ENCODE results near the gene NOD1. TPM values are rescaled to one million over a fixed set of nuclear protein-coding genes. Genes with fewer than 3 reads are reported as not detected.

NOD1 gene
- total RNA-seq, 1 experiment from 2014 or later, result 7.0 TPM

DNA sequence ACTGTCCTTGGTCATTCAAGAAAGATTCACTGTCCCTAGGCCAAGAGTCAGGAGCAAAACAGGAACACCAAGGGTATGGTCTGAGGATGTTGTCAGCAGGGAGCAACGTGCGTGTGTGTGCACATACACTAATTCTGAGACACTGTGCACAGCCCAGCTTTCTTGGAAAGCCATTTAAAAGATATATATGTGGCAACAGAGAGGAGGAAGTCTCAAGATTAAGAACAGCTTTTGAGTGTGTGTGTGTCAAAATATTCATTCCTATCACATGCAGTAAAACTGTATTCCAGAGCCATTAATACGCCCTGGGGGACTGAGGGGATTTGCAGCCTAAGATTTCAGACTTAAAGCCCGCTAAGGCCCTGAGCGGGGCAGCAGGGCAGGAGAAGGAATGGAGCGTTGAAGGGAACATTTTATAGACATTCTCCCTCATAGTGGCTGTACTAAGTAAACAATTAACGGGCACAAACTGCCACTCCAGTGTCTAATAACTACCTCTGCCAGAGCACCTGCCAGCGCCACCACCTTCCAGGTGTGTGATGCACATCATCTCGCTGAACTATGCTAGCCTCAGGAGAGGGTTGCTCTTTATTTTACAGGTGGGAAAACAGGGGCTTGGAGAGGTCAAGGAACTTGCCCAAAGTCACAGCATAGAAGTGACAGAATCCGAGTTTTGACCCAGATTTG, 2.0 kb downstream of the NOD1 start:
- no TSS peak for BruUV-seq (replicated peaks)
- Mint-ChIP-seq H3K27ac (ENCODE audit: unreplicated experiment) (no peak overlapping the region), H3K36me3 (ENCODE audit: insufficient read depth, unreplicated experiment) (no peaks in the 10 kb centered on the region), H3K4me1 (ENCODE audit: low read depth, unreplicated experiment) (peaks cover 15% of the 10 kb centered on the region), H3K27me3 (ENCODE audit: insufficient read depth, unreplicated experiment) (no peaks in the 10 kb centered on the region), H3K9me3 (ENCODE audit: unreplicated experiment) (no peaks in the 10 kb centered on the region), H3K4me3 (ENCODE audit: unreplicated experiment) (peak overlapping the region; percentile 8)
- ChIA-PET POLR2A (no interaction called here), CTCF (no interaction called here)
- Histone ChIP-seq H3K27me3 (replicated peaks; ENCODE audit: control insufficient read depth, insufficient read depth, low read length) (no peaks in the 10 kb centered on the region), H3K4me1 (0 out of 2 replicates have a peak, but pooled peaks cover 10% of the 10 kb centered on the region), H3K9me3 (no peaks in the 10 kb centered on the region), H3K36me3 (ENCODE audit: control insufficient read depth, insufficient read depth, low read length) (no peaks in the 10 kb centered on the region), H3K4me3 (ENCODE audit: low read depth, low read length) (no peak overlapping the region)
- no peak for DNase-seq
- intact Hi-C loops (cut with micrococcal nuclease; ENCODE audit: unreplicated experiment), result loop anchor here (10.0 kb wide), 2 partner anchors 82 to 192 kb away; partner anchors contain the start of gene ZNRF2
- TF ChIP-seq, protein P1, sequence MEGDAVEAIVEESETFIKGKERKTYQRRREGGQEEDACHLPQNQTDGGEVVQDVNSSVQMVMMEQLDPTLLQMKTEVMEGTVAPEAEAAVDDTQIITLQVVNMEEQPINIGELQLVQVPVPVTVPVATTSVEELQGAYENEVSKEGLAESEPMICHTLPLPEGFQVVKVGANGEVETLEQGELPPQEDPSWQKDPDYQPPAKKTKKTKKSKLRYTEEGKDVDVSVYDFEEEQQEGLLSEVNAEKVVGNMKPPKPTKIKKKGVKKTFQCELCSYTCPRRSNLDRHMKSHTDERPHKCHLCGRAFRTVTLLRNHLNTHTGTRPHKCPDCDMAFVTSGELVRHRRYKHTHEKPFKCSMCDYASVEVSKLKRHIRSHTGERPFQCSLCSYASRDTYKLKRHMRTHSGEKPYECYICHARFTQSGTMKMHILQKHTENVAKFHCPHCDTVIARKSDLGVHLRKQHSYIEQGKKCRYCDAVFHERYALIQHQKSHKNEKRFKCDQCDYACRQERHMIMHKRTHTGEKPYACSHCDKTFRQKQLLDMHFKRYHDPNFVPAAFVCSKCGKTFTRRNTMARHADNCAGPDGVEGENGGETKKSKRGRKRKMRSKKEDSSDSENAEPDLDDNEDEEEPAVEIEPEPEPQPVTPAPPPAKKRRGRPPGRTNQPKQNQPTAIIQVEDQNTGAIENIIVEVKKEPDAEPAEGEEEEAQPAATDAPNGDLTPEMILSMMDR (IDR thresholded peaks at IDR 0.05; ENCODE audit: insufficient read depth in 1 of 2, low read depth in 1 of 2, low read length in 1 of 2, severe bottlenecking in 1 of 2, unreplicated experiment in 1 of 2), result no peak

DNA sequence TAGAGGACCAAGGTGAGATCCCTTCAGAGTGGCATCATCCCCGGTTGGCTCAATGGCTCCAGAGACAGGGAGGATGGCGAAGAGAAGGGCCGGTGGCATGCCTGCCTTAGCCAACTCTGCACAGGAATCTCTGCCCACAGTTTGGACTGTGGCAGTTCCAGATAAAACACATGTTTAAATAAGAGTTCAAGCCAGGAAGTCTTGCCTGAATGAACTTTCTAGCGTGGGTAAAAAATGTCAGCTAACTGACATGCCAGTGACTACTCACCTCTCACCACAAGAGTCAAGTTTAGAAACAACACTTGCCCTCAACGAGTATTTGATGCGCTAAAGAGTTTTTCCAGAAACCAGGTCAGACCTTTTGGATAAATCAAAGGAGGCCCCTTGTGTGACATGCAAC, 3.0 kb downstream of the NOD1 start:
- H3K36me3 ChIP-seq (ENCODE audit: control insufficient read depth, insufficient read depth, low read length), result no peaks in the 10 kb centered on the region
- H3K4me1 Mint-ChIP-seq (ENCODE audit: low read depth, unreplicated experiment), result peaks cover 15% of the 10 kb centered on the region
- intact Hi-C loops (cut with micrococcal nuclease; ENCODE audit: unreplicated experiment), result loop anchor here (10.0 kb wide), 2 partner anchors 81 to 191 kb away; partner anchors contain the start of gene ZNRF2

DNA sequence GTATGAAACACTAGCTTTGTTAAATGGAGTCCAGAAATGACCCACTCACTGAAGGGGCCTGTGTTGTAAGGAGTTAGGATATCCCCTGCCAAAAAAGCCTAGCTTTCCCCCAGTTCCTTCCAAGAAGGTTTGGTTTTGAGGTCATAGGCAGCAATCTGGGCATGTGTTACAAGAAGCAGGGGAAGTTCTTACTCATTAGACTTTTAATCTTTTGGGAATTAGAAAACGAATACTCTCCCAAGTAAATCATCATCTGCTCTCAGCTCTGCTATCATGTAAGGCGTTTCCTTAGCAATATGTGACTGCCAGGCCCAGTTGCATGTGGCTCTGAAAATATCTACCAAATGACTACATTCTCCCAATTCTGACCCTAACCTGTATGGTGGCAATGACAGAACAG, 3.7 kb downstream of the NOD1 start:
- POLR2A ChIA-PET, result no interaction called here
- H3K9me3 ChIP-seq, result no peaks in the 10 kb centered on the region
- no peaks in the 10 kb centered on the region for H3K36me3 ChIP-seq (ENCODE audit: control insufficient read depth, insufficient read depth, low read length)
- TF ChIP-seq, protein P1 (IDR thresholded peaks at IDR 0.05; ENCODE audit: insufficient read depth in 1 of 2, low read depth in 1 of 2, low read length in 1 of 2, severe bottlenecking in 1 of 2, unreplicated experiment in 1 of 2), result no peak
- BruUV-seq (replicated peaks), result no TSS peak
- no peak for DNase-seq
- peaks cover 15% of the 10 kb centered on the region for H3K4me1 Mint-ChIP-seq (ENCODE audit: low read depth, unreplicated experiment)
- H3K27me3 Mint-ChIP-seq (ENCODE audit: insufficient read depth, unreplicated experiment), result no peaks in the 10 kb centered on the region
- no peaks in the 10 kb centered on the region for H3K36me3 Mint-ChIP-seq (ENCODE audit: insufficient read depth, unreplicated experiment)
- no peaks in the 10 kb centered on the region for H3K27me3 ChIP-seq (replicated peaks; ENCODE audit: control insufficient read depth, insufficient read depth, low read length)
- no peaks in the 10 kb centered on the region for H3K9me3 Mint-ChIP-seq (ENCODE audit: unreplicated experiment)
- H3K4me1 ChIP-seq, result 0 out of 2 replicates have a peak, but pooled peaks cover 10% of the 10 kb centered on the region
- no peak overlapping the region for H3K4me3 ChIP-seq (ENCODE audit: low read depth, low read length)
- no peak overlapping the region for H3K27ac Mint-ChIP-seq (ENCODE audit: unreplicated experiment)
- H3K4me3 Mint-ChIP-seq (ENCODE audit: unreplicated experiment), result no peak overlapping the region
- CTCF ChIA-PET, result no interaction called here
- intact Hi-C loops (cut with micrococcal nuclease; ENCODE audit: unreplicated experiment), result loop anchor here (10.0 kb wide), 2 partner anchors 80 to 190 kb away; partner anchors contain the start of gene ZNRF2

More for the DNA sequence above, 3.0 kb downstream of the NOD1 start:
- H3K4me3 Mint-ChIP-seq (ENCODE audit: unreplicated experiment), result no peak overlapping the region
- H3K4me3 ChIP-seq (ENCODE audit: low read depth, low read length), result no peak overlapping the region
- no peaks in the 10 kb centered on the region for H3K36me3 Mint-ChIP-seq (ENCODE audit: insufficient read depth, unreplicated experiment)
- H3K27ac Mint-ChIP-seq (ENCODE audit: unreplicated experiment), result no peak overlapping the region
- no peaks in the 10 kb centered on the region for H3K9me3 ChIP-seq
- no TSS peak for BruUV-seq (replicated peaks)
- ChIA-PET CTCF (no interaction called here), POLR2A (no interaction called here)
- TF ChIP-seq, protein P1 (IDR thresholded peaks at IDR 0.05; ENCODE audit: insufficient read depth in 1 of 2, low read depth in 1 of 2, low read length in 1 of 2, severe bottlenecking in 1 of 2, unreplicated experiment in 1 of 2), result no peak
- 0 out of 2 replicates have a peak, but pooled peaks cover 10% of the 10 kb centered on the region for H3K4me1 ChIP-seq
- DNase-seq, result no peak
- H3K9me3 Mint-ChIP-seq (ENCODE audit: unreplicated experiment), result no peaks in the 10 kb centered on the region
- no peaks in the 10 kb centered on the region for H3K27me3 ChIP-seq (replicated peaks; ENCODE audit: control insufficient read depth, insufficient read depth, low read length)
- no peaks in the 10 kb centered on the region for H3K27me3 Mint-ChIP-seq (ENCODE audit: insufficient read depth, unreplicated experiment)
